GM18511 (cell line): Measurements from ENCODE around the gene SCNN1B.
"Not testable (repeated sequence)": the region's sequence is repeated elsewhere in the genome, so short reads cannot be mapped to it uniquely, and the experiment has no call there.

Experiments used
- ATAC-seq: cut with Tn5 transposase; IDR thresholded peaks from one replicate; pipeline ENCODE4 v1.9.1; 2021; ENCODE audit warnings: mild to moderate bottlenecking, moderate library complexity; ENCODE audit not compliant: unreplicated experiment

Gene SCNN1B

DNA sequence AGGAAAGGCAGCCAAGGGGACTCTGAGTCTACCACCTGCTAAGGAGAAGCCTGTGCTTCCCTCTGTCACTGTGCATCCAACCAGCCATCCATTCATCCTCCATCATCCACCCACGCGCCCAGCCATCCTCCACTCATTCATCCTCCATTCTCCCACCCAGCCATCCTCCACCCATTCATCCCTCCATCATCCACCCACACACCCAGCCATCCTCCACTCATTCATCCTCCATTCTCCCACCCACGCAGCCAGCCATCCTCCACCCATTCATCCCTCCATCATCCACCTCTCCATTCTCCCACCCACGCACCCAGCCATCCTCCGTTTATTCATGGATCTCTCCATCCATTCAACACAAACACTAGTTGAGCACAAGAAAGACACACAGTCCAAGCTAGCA is 76.8 kb downstream of the SCNN1B start:
- ATAC-seq = no peak

DNA sequence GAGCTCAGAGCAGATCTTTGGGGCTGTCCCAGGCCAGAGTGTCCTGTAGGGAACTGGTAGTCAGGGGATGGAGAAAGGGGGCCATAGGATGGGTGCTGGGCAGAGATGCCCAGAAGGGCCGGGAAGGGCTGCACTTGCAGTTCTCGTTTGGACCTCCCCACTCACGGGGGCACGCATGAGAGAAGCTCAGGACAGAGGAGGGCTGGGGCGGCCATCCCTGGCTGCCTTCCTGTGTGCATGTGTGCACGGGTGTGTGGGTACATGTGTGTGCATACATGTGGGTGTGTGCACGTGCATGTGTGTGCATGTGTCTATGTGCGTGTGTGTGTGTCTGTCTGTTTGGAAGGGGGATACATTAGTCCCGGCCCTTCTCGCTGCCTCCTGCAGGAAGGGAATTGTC is 77.6 kb downstream of the SCNN1B start:
- no peak for ATAC-seq

DNA sequence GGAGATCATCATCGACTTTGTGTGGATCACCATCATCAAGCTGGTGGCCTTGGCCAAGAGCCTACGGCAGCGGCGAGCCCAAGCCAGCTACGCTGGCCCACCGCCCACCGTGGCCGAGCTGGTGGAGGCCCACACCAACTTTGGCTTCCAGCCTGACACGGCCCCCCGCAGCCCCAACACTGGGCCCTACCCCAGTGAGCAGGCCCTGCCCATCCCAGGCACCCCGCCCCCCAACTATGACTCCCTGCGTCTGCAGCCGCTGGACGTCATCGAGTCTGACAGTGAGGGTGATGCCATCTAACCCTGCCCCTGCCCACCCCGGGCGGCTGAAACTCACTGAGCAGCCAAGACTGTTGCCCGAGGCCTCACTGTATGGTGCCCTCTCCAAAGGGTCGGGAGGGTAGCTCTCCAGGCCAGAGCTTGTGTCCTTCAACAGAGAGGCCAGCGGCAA is 78.4 kb downstream of the SCNN1B start:
- ATAC-seq = no peak

DNA sequence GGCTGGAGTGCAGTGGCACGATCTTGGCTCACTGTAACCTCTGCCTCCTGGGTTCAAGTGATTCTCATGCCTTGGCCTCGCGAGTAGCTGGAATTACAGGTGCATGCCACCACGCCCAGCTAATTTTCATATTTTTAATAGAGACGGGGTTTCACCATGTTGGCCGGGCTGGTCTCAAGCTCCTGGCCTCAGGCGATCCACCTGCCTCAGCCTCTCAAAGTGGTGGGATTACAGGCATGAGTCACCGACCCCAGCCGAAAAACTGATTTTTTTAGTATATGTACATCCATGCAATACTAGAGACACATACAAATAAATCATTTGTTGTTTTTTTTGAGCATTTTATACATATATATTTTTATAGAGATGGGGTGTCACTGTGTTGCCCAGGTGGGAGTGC is 79.6 kb downstream of the SCNN1B start:
- ATAC-seq = not testable (repeated sequence)

DNA sequence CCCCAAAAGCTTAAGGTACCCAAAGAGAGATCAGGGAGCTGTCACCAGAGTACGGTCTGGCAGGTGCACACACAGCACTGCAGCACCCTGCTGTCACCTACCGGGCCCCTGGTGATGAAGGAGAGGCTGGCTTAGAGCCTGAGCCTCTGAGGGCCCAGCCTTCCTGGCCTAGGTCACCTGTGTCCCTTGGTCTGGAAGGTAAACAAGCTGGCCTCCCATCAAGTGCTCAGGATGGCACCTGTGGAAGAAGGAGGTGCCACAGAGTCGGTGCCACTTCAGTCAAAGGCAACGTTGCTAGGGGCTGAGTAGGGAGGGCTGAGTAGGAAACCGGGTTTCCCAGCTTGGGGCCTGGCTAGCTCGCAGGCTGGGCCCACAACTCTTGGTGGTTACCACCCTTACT is 80.2 kb downstream of the SCNN1B start:
- ATAC-seq = no peak

DNA sequence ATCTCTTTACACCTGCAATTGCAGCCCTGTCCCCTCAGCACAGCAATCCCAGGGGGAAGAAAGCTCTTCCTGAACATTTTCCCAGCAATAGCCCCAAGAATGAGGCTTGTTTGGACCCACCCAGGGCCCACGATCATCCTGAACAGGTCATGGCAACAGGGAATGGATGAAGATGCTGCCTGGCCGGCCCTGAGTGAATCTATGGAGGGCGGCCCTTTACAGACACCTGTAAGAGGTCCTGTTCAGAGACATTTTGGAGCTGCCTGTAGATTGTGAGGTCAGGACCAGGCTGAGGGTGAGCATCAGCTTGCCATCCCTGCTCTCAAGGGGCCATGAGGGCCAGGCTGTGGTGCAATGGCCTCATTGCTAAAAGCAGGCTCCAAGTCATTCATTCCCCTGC is 81.8 kb downstream of the SCNN1B start:
- no peak for ATAC-seq

DNA sequence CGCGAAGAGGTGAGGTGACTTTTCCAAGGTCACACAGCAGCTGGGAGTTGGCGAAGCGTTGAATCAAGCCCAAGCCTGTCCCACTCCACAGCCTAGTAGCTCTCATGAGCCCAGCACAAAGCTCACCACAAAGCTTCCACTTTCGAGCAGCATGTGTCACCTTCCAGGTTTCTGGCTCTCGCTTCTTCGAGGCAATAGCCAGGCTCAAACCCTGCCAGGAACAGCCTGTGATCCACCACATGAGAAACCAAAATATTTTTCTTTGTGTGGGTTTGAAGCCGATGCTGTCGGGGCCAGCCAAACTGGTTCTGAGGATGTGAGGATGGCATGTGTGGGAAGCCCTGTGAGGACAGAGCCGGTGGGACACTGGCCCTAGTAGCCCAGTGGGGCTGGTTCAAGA is 82.8 kb downstream of the SCNN1B start:
- no peak for ATAC-seq

DNA sequence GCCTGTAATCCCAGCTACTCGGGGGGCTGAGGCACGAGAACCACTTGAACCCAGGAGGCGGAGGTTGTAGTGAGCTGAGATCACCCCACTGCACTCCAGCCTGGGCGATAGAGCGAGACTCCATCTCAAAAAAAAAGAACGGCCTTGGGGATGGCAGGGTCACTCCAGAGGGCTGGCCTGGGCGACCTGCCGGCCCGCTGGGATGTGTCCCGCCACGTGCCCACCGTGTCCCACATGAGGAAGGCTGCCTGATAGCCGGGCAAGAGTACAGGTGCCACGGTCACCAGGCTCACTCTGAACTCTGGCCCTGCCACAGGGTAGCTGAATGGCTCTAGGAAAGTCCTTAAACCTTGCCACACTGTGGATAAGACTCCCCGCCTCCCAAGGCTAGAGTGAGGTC is 83.3 kb downstream of the SCNN1B start:
- no peak for ATAC-seq

DNA sequence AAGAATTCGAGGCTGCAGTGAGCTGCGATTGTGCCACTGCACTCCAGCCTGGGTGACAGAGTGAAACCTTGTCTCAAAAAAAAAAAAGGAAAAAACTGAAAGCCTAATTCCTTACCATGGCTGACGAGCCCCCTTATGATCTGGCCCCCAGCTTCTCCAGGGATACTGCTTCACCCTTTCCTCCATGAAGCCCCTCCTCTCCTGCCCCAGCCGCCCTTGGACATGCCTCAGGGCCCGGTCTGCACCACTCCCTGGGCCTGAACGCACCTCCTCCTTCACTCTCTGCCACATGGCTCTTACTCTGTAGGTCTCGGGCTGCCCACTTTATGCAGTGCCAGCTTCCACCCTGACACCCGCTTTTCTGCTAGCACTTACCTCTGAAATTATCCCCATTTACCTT is 85.6 kb downstream of the SCNN1B start:
- no peak for ATAC-seq

DNA sequence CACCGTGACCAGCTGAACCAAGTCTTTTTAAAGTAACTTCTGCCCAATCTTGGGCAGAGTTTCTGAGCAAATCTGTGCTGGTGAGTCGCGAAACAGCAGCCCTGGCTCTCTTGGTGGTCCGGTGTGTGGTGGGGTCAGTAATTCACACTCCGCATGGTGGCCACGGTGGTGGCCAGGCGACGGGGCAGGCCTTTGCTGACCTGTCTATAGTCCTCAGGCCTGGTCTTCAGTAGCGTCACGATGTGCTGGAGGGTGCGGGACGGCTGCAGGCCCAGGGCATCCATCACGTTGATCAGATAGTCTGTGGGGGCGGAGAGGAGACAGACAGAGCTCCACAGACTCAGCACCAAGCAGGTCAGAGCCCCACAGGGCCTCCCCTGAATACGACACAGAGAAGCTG is 86.7 kb downstream of the SCNN1B start:
- ATAC-seq = no peak

DNA sequence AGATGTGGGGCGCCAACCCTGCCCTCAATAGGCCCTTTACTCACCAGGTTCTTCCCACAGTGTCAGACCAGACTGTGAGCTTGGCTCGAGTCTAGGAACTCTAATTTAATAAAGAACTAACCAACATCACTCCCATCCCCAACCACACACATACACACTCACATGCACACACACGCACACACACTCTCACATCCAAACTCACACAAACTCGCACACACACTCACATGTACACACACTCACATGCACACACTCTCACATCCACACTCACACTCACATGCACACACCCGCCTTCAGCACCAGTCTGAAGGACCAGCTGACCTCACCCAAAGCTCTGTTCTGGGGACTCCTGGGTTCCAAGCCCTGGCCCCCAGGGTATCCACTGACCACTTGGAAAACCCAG is 87.1 kb downstream of the SCNN1B start:
- ATAC-seq = no peak

DNA sequence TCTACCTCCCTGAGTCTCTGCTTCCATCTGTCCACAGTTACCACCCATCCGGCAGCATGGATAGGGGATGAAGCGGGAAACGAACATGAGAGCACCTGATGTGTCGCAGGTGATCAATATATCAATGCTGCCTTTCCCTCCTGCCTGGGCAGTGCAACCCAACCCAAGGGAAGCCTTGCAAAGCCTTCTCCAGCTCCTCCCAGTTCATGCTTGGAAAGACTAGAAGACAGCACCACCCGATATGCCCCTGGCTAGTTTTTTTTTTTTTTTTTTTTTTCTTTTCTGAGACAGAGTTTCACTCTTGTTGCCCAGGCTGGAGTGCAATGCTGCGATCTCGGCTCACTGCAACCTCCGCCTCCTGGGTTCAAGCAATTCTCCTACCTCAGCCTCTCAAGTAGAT is 87.8 kb downstream of the SCNN1B start:
- not testable (repeated sequence) for ATAC-seq

DNA sequence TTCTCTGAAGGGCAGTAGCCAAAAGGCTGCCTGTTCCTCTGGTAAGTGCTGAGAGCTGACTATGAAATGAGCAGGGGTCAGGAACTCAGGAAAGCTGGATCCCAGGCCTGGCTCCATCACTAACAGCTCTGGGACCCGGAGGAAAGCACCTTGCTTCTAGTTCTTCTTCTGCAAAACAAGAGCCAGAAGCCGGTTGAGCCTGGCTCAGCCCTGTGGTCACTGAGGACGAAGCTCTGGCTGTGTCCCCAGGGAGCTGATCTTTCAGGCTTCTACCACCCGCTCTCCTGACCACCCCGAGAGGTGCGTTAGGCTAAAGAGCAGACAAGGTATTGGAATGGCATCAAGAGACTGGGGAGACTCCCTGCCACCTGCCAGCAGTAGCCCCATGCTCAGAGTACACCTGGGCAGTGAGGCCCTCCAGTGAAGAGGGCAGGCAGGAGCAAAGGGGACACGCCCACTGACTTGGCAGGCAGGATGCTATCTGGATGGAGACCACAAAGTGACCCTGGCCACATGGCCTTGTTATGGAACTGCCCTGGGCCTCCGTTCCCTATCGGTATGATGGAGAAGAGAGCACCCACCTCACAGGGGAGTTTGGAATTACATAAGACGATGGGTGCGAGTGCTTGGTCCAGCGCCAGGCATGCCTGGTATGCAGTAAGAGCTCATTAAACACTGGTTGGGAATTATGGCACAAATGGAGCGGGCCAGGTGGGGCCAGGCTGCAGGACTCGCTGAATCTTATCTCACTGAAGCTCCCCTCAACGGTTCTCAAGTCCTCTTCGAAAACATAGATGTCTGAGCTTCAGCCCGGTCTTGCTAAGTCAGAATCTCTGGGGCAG is 89.5 kb downstream of the SCNN1B start:
- ATAC-seq = no peak

DNA sequence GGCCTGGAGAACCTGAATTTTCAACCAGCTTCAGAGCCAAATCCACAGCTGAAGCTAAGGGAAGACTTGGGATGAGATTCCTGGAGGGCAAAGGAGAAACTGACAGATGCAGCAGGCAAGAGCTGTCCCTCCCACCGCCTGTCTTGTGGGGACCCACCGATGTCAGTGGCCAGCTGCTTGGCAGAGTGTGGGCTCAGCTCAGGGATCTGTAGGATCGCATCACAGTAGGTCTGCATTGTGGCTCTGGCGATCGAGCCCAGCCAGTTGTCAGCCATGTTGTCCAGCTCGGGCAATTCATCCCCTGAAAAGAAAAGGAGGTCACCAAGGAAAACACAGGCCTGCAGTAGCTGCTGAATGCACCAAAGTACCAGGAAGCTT is 90.1 kb downstream of the SCNN1B start:
- ATAC-seq = no peak

DNA sequence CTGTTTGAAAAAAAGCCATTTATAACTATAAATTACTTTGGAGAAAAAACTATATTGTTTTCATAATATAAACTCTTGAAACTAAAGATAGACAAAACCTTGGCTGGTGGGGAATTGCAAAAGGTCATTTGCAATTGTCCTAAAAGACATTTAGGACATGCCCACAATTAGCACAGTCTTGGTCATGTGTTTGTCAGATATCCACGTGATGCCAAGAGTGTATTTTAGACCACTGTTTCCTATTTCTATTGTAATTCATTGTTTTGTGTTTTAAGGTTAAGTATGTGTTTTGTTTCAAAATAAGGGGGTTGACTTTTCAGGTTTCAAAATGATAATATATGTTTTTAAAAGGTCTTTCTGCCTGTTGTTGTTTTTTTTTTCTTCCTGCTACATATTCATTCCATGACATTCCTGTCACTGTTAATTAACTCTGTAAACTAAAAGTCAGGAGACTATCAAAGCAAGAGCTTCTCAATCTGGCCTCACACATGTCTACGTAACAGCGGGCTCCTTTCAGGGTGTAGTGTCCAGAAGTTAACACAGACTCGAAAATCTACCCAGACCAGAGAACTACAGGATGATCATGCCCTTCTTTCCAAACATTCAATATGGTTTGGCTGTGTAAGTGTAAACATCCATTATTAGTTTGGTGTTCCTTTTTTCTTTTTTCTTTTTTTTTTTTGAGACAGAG is 92.2 kb downstream of the SCNN1B start:
- no peak for ATAC-seq

DNA sequence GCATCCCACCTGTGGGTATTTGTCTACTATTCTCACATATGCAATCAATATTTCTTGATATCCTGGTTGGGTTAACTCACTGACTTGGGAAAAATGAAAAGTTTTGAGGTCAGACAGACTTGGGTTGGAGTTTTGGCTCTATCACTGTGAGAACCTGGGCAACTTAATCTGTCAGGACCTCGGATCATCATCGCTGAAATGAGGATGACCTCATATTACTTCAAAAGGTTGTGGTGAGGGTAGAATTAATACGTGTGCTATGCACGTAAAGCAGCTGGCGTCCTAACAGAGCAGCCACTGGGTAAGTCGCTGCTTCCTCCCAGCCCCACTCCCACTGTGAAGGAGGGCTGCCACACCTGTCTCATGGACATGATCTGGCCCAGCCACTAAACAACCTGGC is 93.6 kb downstream of the SCNN1B start:
- no peak for ATAC-seq

DNA sequence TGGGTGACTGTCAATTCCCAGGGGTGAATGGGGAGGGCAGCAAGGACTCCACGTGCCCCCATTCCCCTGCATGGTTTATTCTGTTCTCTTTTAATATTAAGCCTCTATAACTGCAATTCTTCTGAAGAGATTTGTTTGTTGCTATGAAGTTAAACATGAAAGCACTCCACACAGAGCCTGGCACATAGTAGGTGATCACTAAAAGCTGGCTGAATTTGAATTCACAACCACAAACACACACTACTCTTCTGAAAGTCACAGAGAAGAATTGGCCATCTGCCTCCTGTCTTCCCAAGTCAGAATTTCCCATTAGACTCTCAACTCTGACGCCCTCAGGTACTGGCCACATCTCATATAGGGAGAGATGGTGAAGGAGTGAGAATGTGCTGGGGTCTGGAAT is 95.4 kb downstream of the SCNN1B start:
- no peak for ATAC-seq

DNA sequence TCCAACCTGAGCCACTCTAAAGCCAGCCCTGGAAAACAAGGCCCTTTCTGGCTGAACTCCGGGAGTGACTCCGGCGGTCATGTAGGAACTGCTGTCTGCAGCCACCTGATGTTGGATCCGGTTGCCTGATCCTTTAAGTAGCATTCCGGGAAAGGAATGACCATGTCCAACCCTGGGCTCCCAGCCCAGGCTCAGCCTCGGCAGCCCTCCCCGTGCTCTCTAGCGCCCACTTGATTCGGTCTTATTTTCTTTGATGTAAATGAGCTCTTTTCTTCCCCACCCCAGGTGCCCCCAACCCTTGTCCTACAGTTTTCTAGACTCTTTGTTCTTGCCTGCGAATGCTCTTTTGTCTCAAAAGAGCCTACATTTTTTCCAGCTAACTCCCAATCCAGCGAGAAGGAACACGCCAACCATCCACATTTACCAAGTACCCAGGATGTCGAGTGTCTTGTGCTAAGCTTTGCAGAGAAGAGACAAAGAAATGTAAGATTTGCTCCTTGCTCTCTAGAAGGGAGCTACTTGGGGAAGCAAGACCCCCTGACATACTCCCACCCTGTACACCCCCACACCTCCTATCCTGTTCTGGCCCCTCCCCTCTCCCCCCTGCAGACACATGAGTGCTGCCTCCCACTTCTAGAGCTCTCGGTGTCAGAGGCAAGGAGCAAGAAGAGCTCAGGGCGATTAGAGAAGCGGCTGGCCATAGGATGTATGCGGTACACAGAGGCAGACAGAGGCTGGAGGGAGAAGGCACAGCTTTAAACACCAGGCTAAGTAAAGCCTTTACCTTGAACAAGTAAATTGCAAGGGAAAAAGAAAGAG is 97.1 kb downstream of the SCNN1B start:
- ATAC-seq = no peak

DNA sequence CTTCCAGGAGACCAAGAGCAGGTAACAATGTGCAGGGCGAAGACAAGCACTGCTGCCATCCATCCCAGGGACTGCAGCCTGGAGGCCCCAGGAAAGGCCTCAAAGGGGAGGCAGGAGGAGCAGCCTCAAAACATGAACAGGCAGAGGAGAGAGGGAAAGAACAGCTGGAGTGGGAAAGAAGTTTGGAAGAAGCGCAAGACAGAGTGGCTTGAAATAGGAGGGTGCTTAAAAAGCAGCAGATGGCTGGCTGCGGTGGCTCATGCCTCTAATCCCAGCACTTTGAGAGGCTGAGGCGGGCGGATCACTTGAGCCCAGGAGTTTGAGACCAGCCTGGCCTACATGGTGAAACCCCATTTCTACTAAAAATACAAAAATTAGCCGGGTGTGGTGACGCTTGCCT is 98.3 kb downstream of the SCNN1B start:
- ATAC-seq = not testable (repeated sequence)

DNA sequence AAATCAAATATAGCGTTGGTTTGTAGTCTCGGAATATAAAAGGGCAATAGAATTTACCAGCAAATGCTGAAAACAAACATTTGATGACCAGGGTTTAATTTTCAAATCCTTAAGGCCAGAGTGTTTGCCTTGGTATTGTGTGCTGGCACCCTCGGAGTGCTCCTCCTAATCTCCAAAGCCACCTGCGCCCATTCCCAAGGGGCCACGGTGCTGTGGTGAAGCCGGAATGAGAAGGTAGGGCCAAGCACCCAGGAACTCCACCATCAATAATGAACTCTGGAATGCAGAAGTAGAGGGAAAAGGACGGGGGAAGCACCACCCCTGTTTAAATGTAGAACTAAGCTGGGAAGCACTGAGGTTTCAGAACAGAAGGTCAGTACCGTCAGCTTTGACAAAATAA is 99.0 kb downstream of the SCNN1B start:
- no peak for ATAC-seq

DNA sequence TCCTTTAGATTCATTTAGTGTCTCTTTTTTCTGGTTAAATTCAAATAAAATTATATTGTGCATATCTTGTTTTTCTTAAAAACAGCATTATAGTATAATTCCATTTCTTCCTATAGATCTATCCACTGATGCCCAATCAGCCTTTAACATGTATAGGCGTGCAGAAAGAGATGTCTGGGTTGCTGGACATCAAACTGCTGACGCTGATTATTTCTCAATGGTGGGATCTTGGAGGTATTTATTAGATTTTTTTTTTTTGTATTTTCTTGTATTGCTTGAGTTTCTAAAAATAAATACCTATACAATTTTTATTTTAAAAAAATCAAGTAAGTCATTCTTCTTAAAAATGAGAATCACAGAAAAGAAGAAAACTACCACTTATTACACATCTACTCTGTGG is 100.0 kb downstream of the SCNN1B start:
- ATAC-seq = no peak

DNA sequence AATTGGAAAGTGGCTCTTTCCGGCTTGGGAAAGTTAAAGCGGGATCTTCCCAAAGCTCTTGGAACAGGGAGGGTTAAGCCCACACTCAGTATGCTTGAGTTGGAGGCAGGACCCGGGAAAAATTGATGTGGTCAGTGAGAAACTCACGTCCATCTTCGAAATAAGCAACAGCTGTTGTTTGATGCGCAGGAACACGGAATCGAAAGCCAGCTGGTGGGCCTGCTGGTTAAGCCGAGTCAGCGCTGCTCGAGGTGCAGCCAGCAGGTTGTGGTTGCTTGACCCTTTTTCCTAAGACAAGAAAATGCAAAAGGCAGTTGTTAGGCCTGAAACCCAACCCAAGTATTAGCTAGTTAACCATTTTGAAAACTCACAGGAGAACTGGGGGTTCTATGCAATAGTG is 101.4 kb downstream of the SCNN1B start:
- no peak for ATAC-seq
